ENCODE results near the gene CCDC149.

The CCDC149 gene

GRCh38 chr4:24770032-24770584 is 142.7 kb downstream of the CCDC149 start:
- TF ChIP-seq EZH2 (IDR thresholded peaks at IDR 0.05; ENCODE audit: borderline replicate concordance, low read depth, low read length, severe bottlenecking) (no peak), CTCF (IDR thresholded peaks at IDR 0.05; ENCODE audit: borderline replicate concordance, extremely low read depth, low read length, poor library complexity, severe bottlenecking) (no peak)
- DNase-seq (no peak), ATAC-seq (ENCODE audit: insufficient read depth, low read depth) (no peak)
- H3K79me2 ChIP-seq (ENCODE audit: insufficient read depth, low read length), result no peaks in the 10 kb centered on the region
- no peaks in the 10 kb centered on the region for H3K4me1 ChIP-seq (ENCODE audit: insufficient read depth, low read length)
- no peaks in the 10 kb centered on the region for H4K20me1 ChIP-seq (ENCODE audit: insufficient read depth, low read length)
- no peaks in the 10 kb centered on the region for H3K27me3 ChIP-seq (ENCODE audit: insufficient read depth, low read length, poor library complexity)
- H3K4me2 ChIP-seq (ENCODE audit: insufficient read depth, low read length), result no peak overlapping the region
- H3K36me3 ChIP-seq (ENCODE audit: insufficient read depth, low read length), result no peaks in the 10 kb centered on the region
- H2AFZ ChIP-seq (ENCODE audit: low read depth, low read length), result no peak overlapping the region
- H3K4me3 ChIP-seq (ENCODE audit: low read depth in 1 of 2, low read length in 2 of 2), result no peak overlapping the region
- no peaks in the 10 kb centered on the region for H3K9me3 ChIP-seq (ENCODE audit: insufficient read depth, low read length, severe bottlenecking)
- H3K27ac ChIP-seq (ENCODE audit: low read length), result no peak overlapping the region
- no peak overlapping the region for H3K9ac ChIP-seq (ENCODE audit: low read depth, low read length)

DNA sequence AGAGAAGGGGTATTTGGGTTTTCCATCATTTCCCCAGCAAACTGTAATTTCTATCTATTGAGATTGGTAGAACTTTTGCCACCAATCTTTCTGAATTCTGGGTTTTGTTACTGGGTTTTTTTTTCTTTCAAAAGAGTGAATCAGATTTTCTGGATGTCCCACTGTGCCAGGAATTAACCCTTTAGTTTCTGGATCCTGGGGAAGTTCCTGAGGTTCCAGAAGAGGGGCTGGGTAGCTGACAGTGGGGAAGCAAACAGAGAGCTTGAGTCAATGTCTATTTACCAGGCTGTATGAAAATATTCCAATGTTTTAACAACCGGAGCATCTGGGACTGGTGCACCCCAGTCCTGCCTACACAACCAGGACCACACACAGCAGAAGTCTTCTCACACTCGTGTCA is 143.3 kb downstream of the CCDC149 start:
- Histone ChIP-seq H3K4me2 (ENCODE audit: insufficient read depth, low read length) (no peak overlapping the region), H3K9ac (ENCODE audit: low read depth, low read length) (no peak overlapping the region)

GRCh38 chr4:24768604-24769003 is 144.2 kb downstream of the CCDC149 start:
- H2AFZ ChIP-seq (ENCODE audit: low read depth, low read length), result no peak overlapping the region
- H4K20me1 ChIP-seq (ENCODE audit: insufficient read depth, low read length), result no peaks in the 10 kb centered on the region
- H3K4me2 ChIP-seq (ENCODE audit: insufficient read depth, low read length), result no peak overlapping the region
- DNase-seq, result no peak
- H3K4me1 ChIP-seq (ENCODE audit: insufficient read depth, low read length), result no peaks in the 10 kb centered on the region
- no peak overlapping the region for H3K9ac ChIP-seq (ENCODE audit: low read depth, low read length)
- H3K79me2 ChIP-seq (ENCODE audit: insufficient read depth, low read length), result no peaks in the 10 kb centered on the region
- H3K9me3 ChIP-seq (ENCODE audit: insufficient read depth, low read length, severe bottlenecking), result no peaks in the 10 kb centered on the region
- H3K27me3 ChIP-seq (ENCODE audit: insufficient read depth, low read length, poor library complexity), result no peaks in the 10 kb centered on the region
- TF ChIP-seq CTCF (IDR thresholded peaks at IDR 0.05; ENCODE audit: borderline replicate concordance, extremely low read depth, low read length, poor library complexity, severe bottlenecking), result no peak
- no peak for TF ChIP-seq EZH2 (IDR thresholded peaks at IDR 0.05; ENCODE audit: borderline replicate concordance, low read depth, low read length, severe bottlenecking)
- H3K36me3 ChIP-seq (ENCODE audit: insufficient read depth, low read length), result no peaks in the 10 kb centered on the region
- ATAC-seq (ENCODE audit: insufficient read depth, low read depth), result no peak
- no peak overlapping the region for H3K4me3 ChIP-seq (ENCODE audit: low read depth in 1 of 2, low read length in 2 of 2)
- no peak overlapping the region for H3K27ac ChIP-seq (ENCODE audit: low read length)

More for the DNA sequence above, 143.3 kb downstream of the CCDC149 start:
- Histone ChIP-seq H3K27me3 (ENCODE audit: insufficient read depth, low read length, poor library complexity) (no peaks in the 10 kb centered on the region), H3K4me1 (ENCODE audit: insufficient read depth, low read length) (no peaks in the 10 kb centered on the region), H3K36me3 (ENCODE audit: insufficient read depth, low read length) (no peaks in the 10 kb centered on the region), H3K4me3 (ENCODE audit: low read depth in 1 of 2, low read length in 2 of 2) (no peak overlapping the region), H4K20me1 (ENCODE audit: insufficient read depth, low read length) (no peaks in the 10 kb centered on the region), H3K79me2 (ENCODE audit: insufficient read depth, low read length) (no peaks in the 10 kb centered on the region), H3K9me3 (ENCODE audit: insufficient read depth, low read length, severe bottlenecking) (no peaks in the 10 kb centered on the region), H2AFZ (ENCODE audit: low read depth, low read length) (no peak overlapping the region), H3K27ac (ENCODE audit: low read length) (no peak overlapping the region)
- no peak for ATAC-seq (ENCODE audit: insufficient read depth, low read depth)
- TF ChIP-seq EZH2 (IDR thresholded peaks at IDR 0.05; ENCODE audit: borderline replicate concordance, low read depth, low read length, severe bottlenecking), result no peak
- TF ChIP-seq CTCF (IDR thresholded peaks at IDR 0.05; ENCODE audit: borderline replicate concordance, extremely low read depth, low read length, poor library complexity, severe bottlenecking), result no peak
- no peak for DNase-seq

- no peak overlapping the region for H3K9ac ChIP-seq (ENCODE audit: low read depth, low read length)
- no peak for ATAC-seq (ENCODE audit: insufficient read depth, low read depth)
- H3K79me2 ChIP-seq (ENCODE audit: insufficient read depth, low read length), result no peaks in the 10 kb centered on the region
- H2AFZ ChIP-seq (ENCODE audit: low read depth, low read length), result no peak overlapping the region
- H3K27me3 ChIP-seq (ENCODE audit: insufficient read depth, low read length, poor library complexity), result no peaks in the 10 kb centered on the region
- DNase-seq, result no peak
- H3K4me3 ChIP-seq (ENCODE audit: low read depth in 1 of 2, low read length in 2 of 2), result no peak overlapping the region
- no peaks in the 10 kb centered on the region for H3K4me1 ChIP-seq (ENCODE audit: insufficient read depth, low read length)
- no peak overlapping the region for H3K27ac ChIP-seq (ENCODE audit: low read length)
- H3K9me3 ChIP-seq (ENCODE audit: insufficient read depth, low read length, severe bottlenecking), result no peaks in the 10 kb centered on the region
- H3K36me3 ChIP-seq (ENCODE audit: insufficient read depth, low read length), result no peaks in the 10 kb centered on the region
- no peak for TF ChIP-seq CTCF (IDR thresholded peaks at IDR 0.05; ENCODE audit: borderline replicate concordance, extremely low read depth, low read length, poor library complexity, severe bottlenecking)
- TF ChIP-seq EZH2 (IDR thresholded peaks at IDR 0.05; ENCODE audit: borderline replicate concordance, low read depth, low read length, severe bottlenecking), result no peak
- H3K4me2 ChIP-seq (ENCODE audit: insufficient read depth, low read length), result no peak overlapping the region
- H4K20me1 ChIP-seq (ENCODE audit: insufficient read depth, low read length), result no peaks in the 10 kb centered on the region
Measured at GRCh38 chr4:24768006-24768405, 144.8 kb downstream of the CCDC149 start.

Measured in DND-41 (cell line).